K562 (cell line): ENCODE results near the gene CD164L2. TPM values are rescaled to one million over a fixed set of nuclear protein-coding genes. Genes with fewer than 3 reads are reported as not detected.

Experiments
- ATAC-seq: fragments of 200-7000 bp; cut with Tn5 transposase; 3 replicates; pipeline ENCODE4 v1.9.1; 2020; ENCODE audit warnings: moderate library complexity
- BruUV-seq: library from RNA; stranded (reverse); fragments of 400-500 nt; replicated peaks from 2 replicates; lab custom pipeline; 2021; lab: Mats Ljungman, UMichigan
- CTCF ChIA-PET: fragments of 300-600 bp; formaldehyde crosslinking; extraction: SDS; loops from one replicate; lab custom pipeline; 2021; ENCODE audit warnings: low intra/inter-chr PET ratio; lab: Yijun Ruan, JAX
- POLR2A ChIA-PET: fragments of 300-600, 350-650 bp; sonication (Branson Sonifier 250); formaldehyde crosslinking; extraction: SDS; loops from one replicate; lab custom pipeline; 2021; ENCODE audit warnings: antibody characterized with exemption, inconsistent platforms; lab: Yijun Ruan, JAX
- DNase-seq, 4 experiments: peaks; one replicate each; pipeline versions ENCODE4 v3.0.0 to v3.0.0-alpha.2; 2011 to 2018; ENCODE audit warnings: low spot score in 3 of 4, mixed read lengths in 3 of 4; ENCODE audit errors: extremely low read depth in 1 of 4
- FAIRE-seq: peaks from 2 replicates; lab custom pipeline; 2011; peaks lifted over from hg19 to GRCh38; lab: Jason Lieb, UNC
- H2AFZ ChIP-seq: 2 replicates; pipeline ENCODE4 v1.6.0; 2011; ENCODE audit warnings: low read depth, low read length, control low read depth, inconsistent platforms
- H3K27ac ChIP-seq: fragments of 200-600 bp; 3 replicates; pipeline ENCODE4 v1.8.0; 2011; ENCODE audit warnings: low read depth, mild to moderate bottlenecking, control low read depth, inconsistent platforms, low read length, moderate library complexity, mixed read lengths; ENCODE audit errors: extremely low read depth
- H3K27me3 ChIP-seq, 2 experiments: fragments of 300-600 bp in 1 of 2; 2 replicates in 1 of 2; 3 replicates in 1 of 2; pipeline versions ENCODE4 v1.6.0 to v1.8.0; 2011; ENCODE audit warnings: inconsistent platforms in 2 of 2, low read length in 2 of 2, mild to moderate bottlenecking in 1 of 2, mixed read lengths in 1 of 2, moderate library complexity in 1 of 2; ENCODE audit not compliant: control insufficient read depth in 2 of 2, insufficient read depth in 2 of 2
- H3K36me3 ChIP-seq: fragments of 300-600 bp; 3 replicates; pipeline ENCODE4 v1.8.0; 2011; ENCODE audit warnings: mild to moderate bottlenecking, low read length, inconsistent platforms; ENCODE audit not compliant: control insufficient read depth, insufficient read depth
- H3K4me1 ChIP-seq, 2 experiments: fragments of 200-600 bp in 1 of 2; replicated peaks in 1 of 2; 2 replicates in 1 of 2; 3 replicates in 1 of 2; pipeline versions ENCODE4 v1.5.1 to v1.8.0; 2011; ENCODE audit warnings: inconsistent platforms in 2 of 2, low read length in 2 of 2, mild to moderate bottlenecking in 1 of 2, mixed read lengths in 1 of 2, moderate library complexity in 1 of 2; ENCODE audit not compliant: control insufficient read depth in 2 of 2, insufficient read depth in 2 of 2
- H3K4me2 ChIP-seq: 2 replicates; pipeline ENCODE4 v1.6.1; 2011; ENCODE audit warnings: low read length, control low read depth, inconsistent platforms, mixed read lengths; ENCODE audit not compliant: insufficient read depth
- H3K4me3 ChIP-seq: fragments of 200-600 bp; sonication (generic), shearing (Covaris generic); 2 replicates; pipeline ENCODE4 v1.5.1; 2016; ENCODE audit warnings: control low read depth, inconsistent platforms
- H3K79me2 ChIP-seq: fragments of 200-600 bp; 3 replicates; pipeline ENCODE4 v1.8.0; 2011; ENCODE audit warnings: low read length, inconsistent platforms; ENCODE audit not compliant: control insufficient read depth, insufficient read depth
- H3K9ac ChIP-seq, 2 experiments: 2 replicates each; pipeline versions ENCODE4 v1.6.0 to v1.6.1; 2011; ENCODE audit warnings: low read depth in 2 of 2, low read length in 2 of 2, control low read depth in 1 of 2, inconsistent platforms in 1 of 2, mild to moderate bottlenecking in 1 of 2, mixed read lengths in 1 of 2; ENCODE audit not compliant: insufficient read depth in 1 of 2
- H3K9me1 ChIP-seq: one replicate; pipeline ENCODE4 v1.6.0; 2011; ENCODE audit warnings: inconsistent platforms, mild to moderate bottlenecking, low read length, moderate library complexity; ENCODE audit not compliant: control insufficient read depth, insufficient read depth
- H3K9me3 ChIP-seq: replicated peaks from 2 replicates; pipeline ENCODE4 v1.5.1; 2011; ENCODE audit warnings: low read depth, low read length, inconsistent platforms; ENCODE audit not compliant: control insufficient read depth, insufficient read depth
- H4K20me1 ChIP-seq: replicated peaks from 2 replicates; pipeline ENCODE4 v1.6.1; 2011; ENCODE audit warnings: low read length, inconsistent platforms, mixed read lengths; ENCODE audit not compliant: control insufficient read depth, insufficient read depth
- GTF3C2 ChIP-seq: IDR thresholded peaks from 3 replicates; pipeline ENCODE4 v1.6.1; 2011; ENCODE audit warnings: borderline replicate concordance, mild to moderate bottlenecking, moderate library complexity; ENCODE audit not compliant: insufficient read length; ENCODE audit errors: extremely low read depth
- LCOR ChIP-seq: sonication (generic); formaldehyde crosslinking; IDR thresholded peaks from 2 replicates; pipeline ENCODE4 v1.8.0; 2022; ENCODE audit warnings: mild to moderate bottlenecking, missing genetic modification reagents
- MAX ChIP-seq: sonication (generic); formaldehyde crosslinking; IDR thresholded peaks from 2 replicates; pipeline ENCODE4 v1.9.0; 2022; ENCODE audit warnings: mild to moderate bottlenecking, missing genetic modification reagents
- PCBP2 ChIP-seq: fragments of 200-400 bp; formaldehyde crosslinking; IDR thresholded peaks from 2 replicates; pipeline ENCODE4 v1.6.1; 2018; ENCODE audit warnings: low read length, low read depth, mild to moderate bottlenecking, moderate library complexity; ENCODE audit not compliant: poor library complexity, severe bottlenecking
- TFAP4 ChIP-seq: sonication (generic); formaldehyde crosslinking; IDR thresholded peaks from 2 replicates; pipeline ENCODE4 v1.8.0; 2022; ENCODE audit warnings: missing genetic modification reagents, mild to moderate bottlenecking, moderate library complexity, borderline replicate concordance
- USF1 ChIP-seq: sonication (generic); formaldehyde crosslinking; IDR thresholded peaks from 2 replicates; pipeline ENCODE4 v1.9.0; 2022; ENCODE audit warnings: mild to moderate bottlenecking, missing genetic modification reagents
- ZNF174 ChIP-seq: fragments of 250-450 bp; sonication (Bioruptor Pico); IDR thresholded peaks from 2 replicates; pipeline ENCODE4 v1.4.0; 2020; ENCODE audit warnings: mild to moderate bottlenecking
- ZNF217 ChIP-seq: sonication (generic); formaldehyde crosslinking; IDR thresholded peaks from 2 replicates; pipeline ENCODE4 v1.8.0; 2022; ENCODE audit warnings: mild to moderate bottlenecking, missing genetic modification reagents
- ZNF316 ChIP-seq: fragments of 450-650 bp; IDR thresholded peaks from 2 replicates; pipeline ENCODE4 v1.6.1; 2016
- WGBS: fragments of 100-300 bp; shearing (Covaris generic); methylation state at CpG from one replicate; pipeline ENCODE4 v1.1.6; 2016; ENCODE audit warnings: low coverage, mixed read lengths; ENCODE audit not compliant: insufficient coverage; ENCODE audit errors: missing lambda C conversion rate; 5-methylcytosine and 5-hydroxymethylcytosine counted together
- in situ Hi-C: fragments of 300-500 bp; cut with MboI; formaldehyde crosslinking; loops from 4 replicates; pipeline ENCODE4 v1.15.0; 2018; ENCODE audit warnings: inconsistent platforms, mixed read lengths
- intact Hi-C: fragments of 100-400 bp; cut with micrococcal nuclease; formaldehyde crosslinking; loops from 2 replicates; pipeline ENCODE4 v1.14.2; 2022
- polyA plus RNA-seq, 8 experiments: library from polyadenylated mRNA; depleted of rRNA in 4 of 8; stranded (reverse) in 5 of 8; unstranded in 3 of 8; fragments of >200 nt; fragmentation: Nextera tagmentation in 2 of 8; fragmentation: Illumina TruSeq in 1 of 8; extraction: Ambion mirVana in 2 of 8; extraction: Trizol in 1 of 8; gene quantifications; 2 replicates each; pipeline versions ENCODE4 v1.2.1 to v1.2.3, GENCODE V29; 2011 to 2014; ENCODE audit warnings: inconsistent platforms in 1 of 8, missing spikeins in 1 of 8
- total RNA-seq, 7 experiments: library from RNA; depleted of rRNA in 6 of 7; stranded (reverse); fragments of >200 nt in 6 of 7; fragmentation: Illumina TruSeq in 2 of 7; extraction: Trizol in 2 of 7; gene quantifications; 2 replicates each; pipeline versions ENCODE4 v1.2.1 to v1.2.3, GENCODE V29; 2011 to 2021; ENCODE audit warnings: low replicate concordance in 1 of 7

CD164L2 gene
- total and polyA plus RNA-seq, 9 of the 15 experiments (the other 6 are each of a cell fraction or from before 2014, with no cell fraction given), result 0.08 to 0.92 (median 0.38) TPM; not detected in 1

GRCh38 chr1:27359822-27360158 is 23.3 kb downstream of the CD164L2 start:
- no peaks in the 10 kb centered on the region for H3K9me1 ChIP-seq
- 36% methylated on average over 9 of the region's 9 CpGs for WGBS
- H3K36me3 ChIP-seq, result peaks cover 12% of the 10 kb centered on the region; the same call in 2 of the 3 replicates
- FAIRE-seq (no peak), ATAC-seq (no peak), DNase-seq (no peak)
- no peaks in the 10 kb centered on the region for H3K9me3 ChIP-seq
- BruUV-seq, result no TSS peak
- POLR2A ChIA-PET, result interaction anchor here (0.6 kb wide), 1 partner anchor 9 kb away, joined by 5 read pairs; no protein-coding TSS in a partner anchor
- H3K4me3 ChIP-seq, result peak overlapping the region; percentile 30; the same call in 1 of the 2 replicates
- in situ Hi-C loops, result no loop called here
- no peaks in the 10 kb centered on the region for H3K79me2 ChIP-seq
- H3K4me2 ChIP-seq, result peak overlapping the region; percentile 68
- peak overlapping the region in 1 of 2 experiments; percentile 87; a peak in 2 of 4 replicates for H3K9ac ChIP-seq
- H3K27me3 ChIP-seq, result no peaks in the 10 kb centered on the region
- CTCF ChIA-PET, result no interaction called here
- intact Hi-C loops, result loop anchor here (5.0 to 10.0 kb wide), 3 partner anchors 33 to 165 kb away; partner anchors contain the start of gene GPR3
- H3K27ac ChIP-seq, result no peak overlapping the region
- no peak for TF ChIP-seq ZNF217 (CRISPR knock-in tag)
- 0 out of 2 replicates have a peak, but pooled peaks have one; percentile 9 for TF ChIP-seq TFAP4 (CRISPR knock-in tag)
- no peak for TF ChIP-seq LCOR (CRISPR knock-in tag)
- peak; percentile 7; the same call in 1 of the 2 replicates for TF ChIP-seq MAX
- no peak for TF ChIP-seq PCBP2
- no peak for TF ChIP-seq ZNF316
- no peak for TF ChIP-seq GTF3C2
- no peak for TF ChIP-seq ZNF174 (CRISPR knock-in tag)
- TF ChIP-seq USF1 (CRISPR knock-in tag), result peak; percentile 4; the same call in 1 of the 2 replicates
- H2AFZ ChIP-seq, result peak overlapping the region; percentile 9; the same call in 1 of the 2 replicates
- H4K20me1 ChIP-seq, result peaks cover 10% of the 10 kb centered on the region; the same call in 1 of the 2 replicates
- H3K4me1 ChIP-seq, result peaks cover 13 to 59% of the 10 kb centered on the region in 2 experiments
